ENCODE results near the gene CD38.

Gene CD38

GRCh38 chr4:15870079-15870478 lies 92.0 kb downstream of the CD38 start:
- DNase-seq, result no peak

- DNase-seq, result no peak
Observed at GRCh38 chr4:15870921-15871664, 93.0 kb downstream of the CD38 start.

GRCh38 chr4:15873117-15873516 lies 95.0 kb downstream of the CD38 start:
- DNase-seq, result no peak

GRCh38 chr4:15874671-15875070 lies 96.5 kb downstream of the CD38 start:
- DNase-seq, result no peak

- no peak for DNase-seq
Observed at GRCh38 chr4:15875663-15876460, 97.7 kb downstream of the CD38 start.

GRCh38 chr4:15878011-15878410 lies 99.9 kb downstream of the CD38 start:
- no peak for DNase-seq

GRCh38 chr4:15881820-15882219 lies 103.7 kb downstream of the CD38 start:
- DNase-seq, result no peak

GRCh38 chr4:15882675-15883086 lies 104.6 kb downstream of the CD38 start:
- DNase-seq, result peak; percentile 62

GRCh38 chr4:15883610-15884243 lies 105.6 kb downstream of the CD38 start:
- DNase-seq, result no peak

GRCh38 chr4:15884666-15885065 lies 106.5 kb downstream of the CD38 start:
- DNase-seq, result no peak

- no peak for DNase-seq
Observed at GRCh38 chr4:15885422-15885821, 107.3 kb downstream of the CD38 start.

- no peak for DNase-seq
Observed at GRCh38 chr4:15888515-15888914, 110.4 kb downstream of the CD38 start.

- no peak for DNase-seq
Observed at GRCh38 chr4:15890246-15890829, 112.2 kb downstream of the CD38 start.

- no peak for DNase-seq
Observed at GRCh38 chr4:15891312-15891711, 113.2 kb downstream of the CD38 start.

- no peak for DNase-seq
Observed at GRCh38 chr4:15893962-15894361, 115.8 kb downstream of the CD38 start.

GRCh38 chr4:15894393-15894792 lies 116.3 kb downstream of the CD38 start:
- no peak for DNase-seq

GRCh38 chr4:15894921-15895916 lies 117.1 kb downstream of the CD38 start:
- DNase-seq, result no peak

- no peak for DNase-seq
Observed at GRCh38 chr4:15897577-15897976, 119.4 kb downstream of the CD38 start.

GRCh38 chr4:15898902-15899301 lies 120.8 kb downstream of the CD38 start:
- DNase-seq, result no peak

GRCh38 chr4:15899511-15899910 lies 121.4 kb downstream of the CD38 start:
- DNase-seq, result no peak

GRCh38 chr4:15901007-15901406 lies 122.9 kb downstream of the CD38 start:
- DNase-seq, result no peak

GRCh38 chr4:15901998-15902397 lies 123.9 kb downstream of the CD38 start:
- peak; percentile 8 for DNase-seq
